GM21786 (cell line): ENCODE measurements around the gene SPATA31E1.

Source experiments
- ATAC-seq: cut with Tn5 transposase; IDR thresholded peaks from one replicate; pipeline ENCODE4 v1.9.1; 2021; ENCODE audit not compliant: unreplicated experiment

SPATA31E1 gene

DNA sequence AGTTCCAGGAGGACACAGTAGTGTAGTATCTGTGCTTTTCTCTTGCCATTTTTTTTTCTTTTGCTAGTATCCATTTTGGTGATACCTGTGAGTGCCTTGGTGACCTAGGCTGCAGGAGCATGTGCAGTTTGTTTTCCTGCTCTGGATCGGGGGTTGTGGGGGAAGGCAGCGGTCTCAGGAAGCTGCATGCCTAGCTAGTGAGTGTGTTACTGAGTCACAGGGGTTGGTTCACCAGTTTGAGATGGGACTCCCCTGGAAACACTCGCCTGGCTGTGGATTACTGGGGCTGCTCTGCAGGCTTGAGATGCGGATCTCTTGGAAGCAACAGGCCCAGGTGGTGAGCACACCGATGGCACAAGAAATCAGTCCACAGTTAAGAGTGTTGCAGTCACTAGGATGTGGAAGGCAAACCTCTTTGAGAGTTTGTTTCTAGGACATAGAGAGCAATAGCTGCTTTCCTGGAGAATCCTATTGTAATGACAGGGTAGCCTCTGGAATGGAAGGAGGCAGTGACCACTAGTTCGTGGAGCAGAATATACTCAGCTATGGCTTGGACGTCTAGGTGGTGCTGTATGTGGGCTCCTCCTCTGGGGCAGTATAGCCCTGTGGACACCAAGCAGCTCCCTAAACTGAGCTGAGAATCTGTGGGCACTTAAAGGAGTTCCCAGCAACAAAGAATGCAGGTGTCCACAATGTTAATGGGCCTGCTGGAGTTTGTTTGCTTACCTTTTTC, 20.0 kb upstream of the SPATA31E1 start:
- no peak for ATAC-seq

DNA sequence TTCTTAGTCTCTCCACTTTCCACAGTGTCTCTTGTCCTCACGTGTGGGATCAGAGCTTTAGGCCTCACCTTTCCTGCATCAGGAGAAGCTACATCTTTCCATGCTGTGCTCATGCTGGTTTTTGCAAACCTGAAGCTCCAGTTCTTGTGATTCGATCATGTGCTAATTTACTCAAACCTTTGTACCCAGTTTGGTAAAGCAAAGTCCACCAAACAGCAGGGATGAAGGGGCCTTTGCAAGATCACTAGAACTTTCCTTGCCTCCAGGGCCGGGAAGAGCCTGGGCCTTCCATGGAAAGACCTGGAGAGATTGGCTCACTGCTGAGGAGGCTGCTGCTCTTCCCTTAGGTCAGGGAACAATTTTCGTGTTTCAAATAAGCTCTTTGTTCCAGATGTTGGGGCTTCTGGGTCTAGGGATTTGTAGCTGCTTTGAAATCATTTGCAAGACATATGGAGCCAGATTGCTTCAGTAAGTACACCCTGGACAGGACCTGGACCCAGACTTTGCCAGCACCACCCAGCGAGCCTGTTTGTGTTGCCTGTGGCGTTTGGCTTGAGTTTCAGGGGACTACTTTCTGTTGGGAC, 18.7 kb upstream of the SPATA31E1 start:
- ATAC-seq: no peak

GRCh38 chr9:87864915-87865314, 17.8 kb upstream of the SPATA31E1 start:
- no peak for ATAC-seq

DNA sequence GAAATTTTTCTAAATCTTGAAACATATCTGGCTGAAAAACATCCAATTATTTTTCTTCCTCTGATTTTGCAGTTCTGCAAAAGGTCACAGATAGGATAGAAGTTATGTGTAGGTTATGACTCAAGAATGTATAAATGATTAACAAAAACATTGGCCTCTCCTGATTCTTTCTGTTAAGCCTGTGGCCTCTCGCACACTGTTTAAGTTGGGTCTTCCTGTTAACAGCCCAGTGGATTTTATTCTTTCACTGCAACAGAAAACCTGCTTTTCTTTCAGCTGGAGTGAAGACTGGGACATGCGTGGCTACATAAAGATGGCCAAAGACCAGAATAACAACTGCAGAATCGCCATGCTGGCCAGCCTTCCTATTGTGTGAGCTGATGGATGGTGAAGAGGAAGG, 17.1 kb upstream of the SPATA31E1 start:
- ATAC-seq: no peak

DNA sequence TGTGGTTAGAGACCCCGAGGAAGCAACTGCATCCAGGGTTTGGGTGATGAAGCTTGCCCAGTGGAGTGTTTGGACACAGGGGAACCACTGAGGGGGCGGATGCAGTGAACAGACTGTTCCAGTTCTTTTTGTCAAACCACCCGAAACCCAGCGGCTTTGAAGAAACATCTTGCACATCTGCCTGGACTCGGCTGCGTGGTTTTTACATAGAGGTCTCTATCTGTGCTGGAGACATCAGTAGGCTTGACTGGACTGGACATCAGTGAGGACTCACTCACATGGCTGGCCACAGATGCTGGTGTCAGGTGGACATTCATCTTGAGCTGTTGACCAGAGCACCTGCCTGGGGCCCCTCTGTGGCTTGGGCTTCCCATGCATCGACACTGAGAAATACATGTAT, 15.3 kb upstream of the SPATA31E1 start:
- no peak for ATAC-seq

DNA sequence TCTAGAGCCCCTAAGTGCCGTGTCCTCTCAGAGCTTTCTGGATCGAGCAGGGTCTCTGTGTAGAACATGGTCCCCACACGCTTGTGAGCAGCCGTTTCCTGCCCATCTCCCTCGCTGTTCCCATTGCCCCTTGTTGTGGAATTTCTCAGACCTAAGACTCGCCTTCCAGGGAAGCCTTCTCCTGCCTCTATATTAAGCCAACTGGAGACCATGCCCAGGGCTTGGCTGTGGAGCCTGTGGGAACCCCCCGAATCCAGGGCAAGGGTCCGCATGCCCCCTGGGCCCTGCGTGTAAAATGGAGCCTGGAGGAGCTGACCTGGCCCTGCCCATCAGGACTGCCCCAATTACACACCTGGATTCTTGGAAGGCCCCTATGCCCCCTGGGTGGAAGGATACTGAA, 14.5 kb upstream of the SPATA31E1 start:
- no peak for ATAC-seq

GRCh38 chr9:87868635-87869034, 14.0 kb upstream of the SPATA31E1 start:
- no peak for ATAC-seq

DNA sequence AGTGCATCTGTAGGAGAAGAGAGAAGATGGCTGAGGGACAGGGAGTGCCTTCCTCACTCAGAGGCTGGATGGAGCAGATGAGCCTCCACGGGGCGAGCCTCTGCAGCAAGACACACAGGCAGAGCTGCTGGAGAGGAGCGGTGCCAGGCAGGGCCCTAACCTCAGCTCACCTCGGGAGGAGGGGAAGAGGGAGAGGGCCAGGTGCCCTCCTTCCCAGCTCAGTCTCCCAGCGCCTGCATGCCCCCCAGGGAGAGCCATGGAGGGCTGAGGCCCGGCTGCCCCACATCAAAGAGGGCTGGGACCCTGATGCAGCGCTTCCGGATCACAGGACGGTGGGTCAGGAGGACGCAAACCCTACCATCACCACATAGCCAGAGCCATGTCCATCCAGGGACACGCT, 13.6 kb upstream of the SPATA31E1 start:
- ATAC-seq: no peak

- no peak for ATAC-seq
Measured at GRCh38 chr9:87871425-87872078, 11.1 kb upstream of the SPATA31E1 start.

DNA sequence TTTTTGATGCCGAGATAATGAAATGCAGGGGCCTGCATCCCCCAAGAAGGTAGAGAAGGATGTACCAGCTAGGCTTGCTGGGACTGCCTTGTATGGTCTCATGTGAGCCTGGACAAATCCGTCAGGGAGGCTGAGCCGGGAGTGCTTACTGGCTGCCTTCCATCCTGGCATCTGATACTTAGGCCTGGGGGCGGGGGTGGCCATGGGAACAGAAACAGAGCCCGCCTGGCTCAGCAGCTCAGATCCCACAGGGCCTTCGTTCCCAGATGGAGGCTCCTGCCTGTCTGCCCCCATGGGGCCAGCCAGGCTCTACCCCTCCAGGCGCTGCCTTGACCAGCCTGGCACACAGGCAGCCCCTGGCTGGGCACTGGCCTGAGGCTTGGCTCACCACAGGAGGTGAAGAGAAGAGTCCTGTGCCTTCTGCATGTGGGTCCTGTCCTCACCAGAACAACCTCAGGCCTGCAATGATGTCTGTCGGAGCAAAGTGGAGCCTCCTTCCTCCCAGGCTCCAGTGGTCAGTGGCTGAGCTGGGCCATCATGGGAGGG, 10.5 kb upstream of the SPATA31E1 start:
- no peak for ATAC-seq

GRCh38 chr9:87873607-87874303, 8.9 kb upstream of the SPATA31E1 start:
- no peak for ATAC-seq

GRCh38 chr9:87874304-87874623, 8.4 kb upstream of the SPATA31E1 start:
- no peak for ATAC-seq

- no peak for ATAC-seq
Measured at GRCh38 chr9:87875060-87875459, 7.6 kb upstream of the SPATA31E1 start.

DNA sequence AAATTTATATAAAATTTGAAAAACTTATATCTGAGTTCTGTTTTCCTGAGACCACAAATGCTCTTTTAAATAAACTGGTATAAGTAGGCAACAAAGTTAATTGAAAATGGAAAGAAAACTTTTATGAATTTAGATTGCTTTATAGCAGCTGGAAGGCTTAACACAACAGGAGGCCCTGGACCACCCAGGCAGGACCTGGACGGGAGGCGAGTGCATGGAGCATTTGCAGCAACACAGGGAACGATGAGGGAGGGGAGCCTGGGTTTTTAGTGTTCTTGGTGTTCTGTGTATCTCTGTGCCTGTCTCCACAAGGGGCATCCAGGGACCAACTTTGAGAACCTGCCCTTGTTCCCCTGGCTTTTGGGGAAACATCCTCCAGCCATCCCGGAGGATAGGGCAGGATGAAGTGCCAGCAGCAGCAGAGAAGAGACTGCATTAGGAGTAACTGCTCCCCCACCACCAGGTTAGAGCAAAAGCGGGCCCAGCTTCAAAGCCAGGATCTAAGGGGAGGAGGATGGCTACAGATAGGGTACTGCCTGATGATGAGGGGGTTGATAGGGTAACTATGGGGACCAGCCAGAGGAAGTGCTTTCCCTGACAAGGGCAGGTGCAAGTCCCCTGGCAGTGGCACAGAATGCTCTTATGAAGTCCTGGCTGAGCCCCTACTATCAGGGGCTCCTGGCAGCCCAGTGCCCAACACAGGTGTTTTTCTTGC, 6.7 kb upstream of the SPATA31E1 start:
- ATAC-seq: no peak

DNA sequence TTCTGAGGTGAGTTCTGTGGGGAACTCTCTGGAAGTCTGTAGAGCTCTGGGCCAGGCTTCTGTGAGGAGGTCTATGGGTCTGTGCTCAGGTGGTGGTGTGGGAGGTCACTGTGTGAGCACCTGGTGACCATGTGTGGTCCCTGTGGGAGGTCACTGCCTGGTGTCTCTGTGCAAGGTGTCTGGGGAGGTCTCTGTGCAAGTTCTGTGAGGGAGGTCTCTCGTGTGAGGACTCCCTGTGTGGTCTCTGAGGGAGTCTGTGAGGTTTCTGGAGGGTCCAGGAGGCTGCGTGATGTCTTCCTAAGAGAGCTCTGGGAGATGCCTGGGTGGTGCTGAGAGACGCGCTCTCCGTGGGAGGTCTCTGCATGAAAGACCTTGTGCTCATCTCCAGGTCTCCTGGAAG, 6.0 kb upstream of the SPATA31E1 start:
- ATAC-seq: no peak

GRCh38 chr9:87878989-87879511, 3.6 kb upstream of the SPATA31E1 start:
- no peak for ATAC-seq

- ATAC-seq: no peak
Measured at GRCh38 chr9:87880116-87880515, 2.6 kb upstream of the SPATA31E1 start.

DNA sequence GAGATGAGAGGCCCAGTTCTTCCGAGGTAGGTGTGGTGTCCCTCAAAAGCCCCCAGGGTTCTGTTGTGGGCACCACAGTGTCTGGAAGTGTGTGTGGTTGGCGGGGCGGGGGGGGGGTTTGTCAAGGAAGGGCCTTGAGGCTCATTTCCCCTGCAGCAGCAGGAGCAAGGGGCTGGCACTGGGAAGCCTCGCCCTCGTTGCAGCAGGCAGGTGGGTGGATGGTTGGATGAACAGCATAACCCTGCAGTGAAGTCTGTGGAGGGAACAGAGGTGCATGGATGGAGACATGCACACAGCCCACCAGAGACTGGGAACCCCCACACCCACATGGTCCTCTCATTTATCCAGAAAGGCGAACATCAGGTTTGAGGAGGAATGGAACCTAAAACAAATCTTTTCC, 2.0 kb upstream of the SPATA31E1 start:
- ATAC-seq: no peak

DNA sequence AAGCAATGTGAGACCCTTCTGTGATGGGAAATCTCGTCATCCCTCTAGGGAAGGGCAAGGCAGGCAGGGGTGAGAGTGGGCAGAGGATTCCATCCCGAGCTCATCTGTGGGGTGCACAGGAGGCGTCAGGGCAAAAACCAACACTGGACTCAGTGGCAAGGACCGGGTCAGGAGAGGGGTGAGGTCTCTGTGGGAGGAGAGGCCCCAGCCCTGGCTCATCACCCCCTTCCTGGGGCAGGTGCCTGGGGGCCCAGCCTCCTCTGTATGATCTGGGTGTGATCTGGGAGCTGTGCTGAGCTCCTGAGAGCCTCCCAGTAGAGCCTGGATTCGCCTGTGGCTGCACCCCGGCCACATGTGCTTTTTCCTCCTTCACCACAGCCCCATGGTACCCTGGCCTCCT, 597 bp downstream of the SPATA31E1 start:
- ATAC-seq: no peak

GRCh38 chr9:87883990-87884389, 1.3 kb downstream of the SPATA31E1 start:
- no peak for ATAC-seq
